HG03039 (cell line): ENCODE measurements around the gene CCDC83.
"Not testable (repeated sequence)": the region's sequence is repeated elsewhere in the genome, so short reads cannot be mapped to it uniquely, and the experiment has no call there.

Source experiments
- ATAC-seq: cut with Tn5 transposase; IDR thresholded peaks from one replicate; pipeline ENCODE4 v1.9.1; 2021; ENCODE audit warnings: mild to moderate bottlenecking, moderate library complexity; ENCODE audit not compliant: unreplicated experiment

Gene CCDC83

DNA sequence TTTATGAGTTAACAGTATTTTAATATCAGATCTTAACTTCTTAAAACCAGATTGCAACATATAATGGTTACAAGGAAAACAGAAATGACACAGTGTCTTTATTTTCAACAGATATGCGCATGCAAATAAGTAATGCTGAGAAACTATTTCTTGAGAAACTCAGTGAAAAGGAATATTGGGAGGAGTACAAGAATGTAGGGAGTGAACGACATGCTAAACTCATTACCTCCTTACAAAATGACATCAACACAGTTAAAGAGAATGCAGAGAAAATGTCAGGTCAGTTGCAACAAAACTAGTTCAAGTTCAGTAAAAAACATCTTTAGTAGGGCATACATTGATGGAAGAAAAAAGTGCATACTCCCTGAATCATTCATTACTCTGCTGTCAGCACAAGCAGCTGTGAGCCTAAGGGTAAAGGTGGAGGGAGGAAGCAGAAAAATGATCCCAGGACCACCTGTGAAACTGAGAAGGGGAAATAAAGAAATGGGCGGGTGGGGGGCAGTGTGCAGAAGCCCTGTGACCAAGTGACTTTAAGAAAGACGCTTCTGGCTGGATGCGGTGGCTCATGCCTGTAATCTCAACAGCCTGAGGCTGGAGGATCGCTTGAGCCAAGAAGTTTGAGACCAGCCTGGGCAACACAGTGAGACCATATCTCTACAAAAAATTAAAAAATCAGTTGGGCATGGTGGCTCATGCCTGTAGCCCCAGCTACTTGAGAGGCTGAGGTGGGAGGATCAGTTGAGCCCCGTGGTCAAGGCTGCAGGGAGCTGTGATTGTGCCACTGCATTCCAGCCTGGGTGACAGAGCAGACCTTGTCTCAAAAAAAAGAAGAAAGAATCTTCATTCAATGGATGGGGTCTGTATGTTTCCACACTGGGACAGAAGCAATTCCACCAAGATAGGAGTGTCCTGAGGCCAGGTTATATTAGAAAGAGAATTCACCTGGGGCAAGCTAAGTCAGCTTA, 31.2 kb downstream of the CCDC83 start:
- no peak for ATAC-seq

DNA sequence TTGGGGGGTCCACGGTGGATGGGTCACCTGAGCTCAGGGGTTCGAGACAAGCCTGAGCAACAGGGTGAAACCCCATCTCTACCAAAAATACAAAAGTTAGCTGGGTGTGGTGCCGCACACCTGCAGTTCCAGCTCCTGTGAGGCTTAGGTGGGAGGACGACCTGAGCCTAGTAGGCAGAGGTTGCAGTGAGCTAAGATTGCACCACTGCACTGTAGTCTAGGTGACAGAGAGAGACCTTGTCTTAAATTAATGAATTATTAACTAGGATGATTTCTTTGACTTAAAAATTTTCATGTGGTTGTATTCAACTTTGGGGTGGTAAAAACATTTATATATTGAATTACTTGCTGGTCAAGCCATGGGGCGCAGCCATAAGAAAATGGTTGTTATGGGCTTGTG, 33.9 kb downstream of the CCDC83 start:
- ATAC-seq: no peak

DNA sequence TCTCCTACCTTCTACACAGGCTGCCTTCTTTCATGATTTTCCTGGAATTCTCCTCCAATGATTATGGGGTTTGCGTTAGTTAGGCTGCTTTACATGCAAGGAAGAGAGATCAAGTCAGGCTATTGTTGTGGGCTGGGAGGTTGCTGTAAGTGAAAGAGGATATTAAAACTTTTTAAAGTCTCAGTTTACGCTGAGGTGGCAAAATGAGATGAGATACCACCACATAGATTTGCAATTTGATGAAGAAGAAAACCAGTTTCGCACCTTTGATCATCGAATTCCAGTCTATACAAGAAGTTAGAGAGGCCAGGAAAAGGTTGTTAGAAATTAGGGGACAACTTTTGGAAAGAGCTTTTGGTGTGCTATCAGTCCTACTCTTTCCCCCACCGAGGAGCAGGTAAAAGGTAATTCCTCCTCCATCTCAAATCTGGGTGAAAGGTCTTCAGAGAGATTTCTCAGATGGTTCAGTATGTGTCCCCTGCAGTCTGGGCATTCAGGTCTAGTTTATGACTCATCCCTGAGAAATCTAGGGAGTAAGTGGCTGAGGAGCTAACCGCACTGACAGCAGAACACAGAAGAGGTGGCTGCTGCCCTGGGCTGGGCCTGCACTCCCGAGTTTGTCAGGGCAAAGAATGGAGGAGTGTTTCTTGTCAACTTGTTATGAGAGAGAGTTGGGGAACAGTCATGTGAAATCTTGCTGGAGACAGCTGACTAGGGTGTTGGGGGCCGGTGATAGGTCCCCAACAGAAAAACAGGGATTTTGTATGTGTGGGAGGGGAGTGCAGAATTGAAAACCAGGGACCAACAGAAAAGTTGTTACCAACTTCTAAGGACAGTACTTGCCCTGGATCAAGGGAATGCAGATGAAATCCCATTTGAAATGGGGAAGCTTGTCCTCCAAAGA, 34.7 kb downstream of the CCDC83 start:
- ATAC-seq: no peak

DNA sequence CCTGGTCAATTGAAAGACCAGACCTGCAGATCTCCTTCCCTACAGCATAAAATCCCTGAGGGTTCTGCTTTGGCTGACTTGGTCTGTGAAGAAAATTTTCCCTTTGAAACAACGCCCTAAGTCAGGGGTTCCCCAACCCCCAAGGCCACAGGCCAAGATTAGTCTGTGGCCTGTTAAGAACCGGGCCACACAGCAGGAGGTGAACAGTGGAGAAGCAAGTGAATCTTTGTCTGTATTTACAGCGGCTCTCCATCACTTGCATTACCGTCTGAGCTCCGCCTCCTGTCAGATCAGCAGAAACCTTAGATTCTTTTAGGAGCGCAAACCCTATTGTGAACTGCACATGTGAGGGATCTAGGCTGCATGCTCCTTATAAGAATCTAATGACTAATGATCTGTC, 38.2 kb downstream of the CCDC83 start:
- ATAC-seq: no peak

DNA sequence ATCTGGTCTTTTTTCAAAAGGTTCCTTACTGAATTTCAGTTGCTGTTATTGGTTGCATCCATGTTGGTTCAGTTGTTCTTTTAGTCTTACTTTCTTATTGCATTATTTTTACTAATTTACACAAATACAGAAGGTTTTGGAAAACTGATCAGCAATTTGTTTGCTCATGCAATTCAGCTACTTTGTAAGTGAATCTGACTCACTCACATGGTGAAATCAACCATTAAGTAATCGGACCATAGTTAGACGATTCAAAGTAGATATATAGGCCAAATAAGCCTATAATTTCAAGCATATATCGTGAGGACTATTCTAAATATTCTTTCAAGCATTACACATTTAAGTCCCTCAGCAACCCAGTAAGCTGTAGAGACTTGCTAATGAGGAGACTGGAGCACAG, 41.7 kb downstream of the CCDC83 start:
- ATAC-seq: no peak

DNA sequence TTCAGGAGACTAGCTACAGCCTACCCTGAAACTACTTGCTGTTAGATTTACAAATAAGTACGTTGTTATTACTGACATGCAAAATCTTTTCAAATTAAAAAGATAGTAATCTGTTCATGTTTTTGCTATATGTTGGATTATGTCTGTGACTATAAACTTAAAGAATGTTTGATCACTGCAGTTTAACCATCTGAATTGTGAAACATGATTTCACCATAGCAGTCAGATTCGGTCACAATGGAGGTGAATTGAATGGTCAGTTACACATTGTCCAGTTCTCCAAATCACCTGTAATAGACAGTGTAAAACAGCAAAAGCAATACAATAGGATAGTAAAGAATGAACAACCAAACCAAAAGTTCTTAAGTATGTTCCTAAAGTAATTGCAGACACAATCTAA, 43.3 kb downstream of the CCDC83 start:
- no peak for ATAC-seq

DNA sequence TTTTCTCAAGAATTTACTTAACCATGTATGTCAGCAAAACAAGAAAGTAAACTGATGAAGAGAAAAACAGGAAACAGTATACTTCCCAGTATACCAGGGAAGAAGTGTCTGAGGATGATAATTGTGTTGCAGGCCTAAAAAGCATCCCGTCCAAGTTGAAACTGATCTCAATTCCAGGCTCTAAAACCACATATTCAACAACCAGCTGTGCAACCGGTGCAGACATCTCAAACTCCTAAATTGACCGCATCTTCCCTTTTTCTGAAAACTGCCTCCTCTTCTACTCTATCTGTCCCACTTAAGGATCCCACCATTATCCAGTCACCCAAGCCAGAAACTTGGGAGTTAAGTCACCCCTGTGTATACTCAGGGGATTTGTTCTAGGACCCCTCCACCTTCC, 47.2 kb downstream of the CCDC83 start:
- ATAC-seq: no peak

DNA sequence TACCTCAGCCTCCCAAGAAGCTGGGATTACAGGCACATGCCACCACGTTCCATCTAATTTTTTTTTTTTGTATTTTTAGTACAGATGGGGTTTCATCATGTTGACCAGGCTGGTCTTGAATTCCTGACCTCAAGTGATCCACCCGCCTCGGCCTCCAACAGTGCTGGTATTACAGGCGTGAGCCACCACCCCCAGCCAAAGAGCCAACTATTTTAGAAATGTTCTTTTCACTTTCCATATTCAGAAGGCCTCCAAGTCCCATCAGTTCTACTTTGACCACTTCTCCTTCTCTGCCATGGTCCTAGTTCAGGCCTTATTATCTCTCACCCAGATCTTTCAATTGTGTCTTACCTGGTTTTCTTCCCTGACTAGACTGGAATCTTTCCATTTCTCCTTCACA, 48.2 kb downstream of the CCDC83 start:
- no peak for ATAC-seq

DNA sequence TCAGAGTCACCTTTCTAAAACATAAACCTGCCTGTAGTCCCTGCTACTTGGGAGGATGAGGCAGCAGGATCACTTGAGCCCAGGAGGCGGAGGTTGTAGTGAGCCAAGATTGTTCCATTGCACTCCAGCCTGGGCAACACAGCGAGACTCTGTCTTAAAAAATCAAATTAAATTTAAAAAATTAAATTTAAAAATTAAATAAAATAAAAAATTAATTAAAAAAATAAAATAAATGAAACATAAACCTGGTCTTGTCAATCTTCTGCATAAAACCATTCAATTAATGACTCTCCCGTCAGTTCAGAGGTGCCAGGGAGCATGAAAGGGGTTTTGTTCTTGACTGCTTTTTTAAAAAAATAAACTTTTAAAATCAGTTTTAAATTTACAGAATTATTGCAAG, 48.6 kb downstream of the CCDC83 start:
- no peak for ATAC-seq

DNA sequence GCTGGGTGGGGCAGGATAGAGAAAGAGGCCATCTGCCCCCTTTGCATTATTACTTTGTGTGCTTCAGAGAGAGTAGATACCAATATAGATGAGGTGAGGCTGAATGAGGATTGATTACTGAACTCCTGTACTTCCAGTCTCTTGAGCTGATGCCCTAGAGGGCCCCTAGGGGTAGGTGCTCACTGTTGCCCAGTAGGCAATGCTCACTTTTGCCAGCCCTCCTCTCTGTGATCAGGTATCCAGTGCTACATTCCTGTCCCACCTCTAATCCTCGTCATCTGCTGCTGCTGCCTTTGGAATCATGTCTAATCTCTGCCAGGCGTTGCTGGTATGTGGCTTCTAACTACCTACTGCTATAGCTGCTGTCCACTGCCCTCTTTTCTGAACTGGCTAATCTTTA, 57.2 kb downstream of the CCDC83 start:
- no peak for ATAC-seq

DNA sequence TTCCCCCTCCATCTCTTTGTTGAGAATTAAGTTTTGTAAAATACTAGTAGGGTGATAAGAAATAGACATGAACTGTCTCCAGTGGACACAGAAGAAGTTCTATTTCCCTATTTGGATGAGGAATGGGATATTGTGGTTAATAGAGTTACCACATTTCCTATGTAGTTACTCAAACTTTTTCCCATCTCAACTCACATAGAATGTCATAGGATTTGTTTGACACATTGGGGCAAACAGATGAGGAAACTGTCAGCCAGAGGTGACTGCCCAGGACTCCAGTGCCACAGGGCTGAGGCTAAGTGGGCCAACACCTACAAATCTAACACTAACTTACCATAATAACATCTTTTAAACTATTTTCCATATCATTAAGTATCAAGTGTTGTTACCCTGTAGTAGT, 58.3 kb downstream of the CCDC83 start:
- ATAC-seq: no peak

DNA sequence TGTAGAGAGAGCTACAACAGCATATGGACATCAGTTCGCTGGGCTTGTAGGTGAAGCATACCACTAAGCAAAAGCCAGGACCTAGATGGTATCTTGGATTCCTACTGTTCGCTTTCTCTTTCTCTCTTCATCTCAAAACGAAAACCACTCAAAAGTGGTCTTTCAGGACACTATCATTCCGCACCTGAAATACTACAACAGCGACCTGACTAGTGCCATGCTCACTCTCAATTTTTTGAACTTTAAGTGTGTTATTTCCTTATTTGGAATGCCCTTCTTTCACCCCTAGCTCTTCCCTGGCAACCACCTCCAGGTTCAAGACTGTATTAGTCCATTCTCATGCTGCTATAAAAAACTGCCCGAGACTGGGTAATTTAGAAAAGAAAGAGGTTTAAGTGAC, 59.2 kb downstream of the CCDC83 start:
- ATAC-seq: no peak

DNA sequence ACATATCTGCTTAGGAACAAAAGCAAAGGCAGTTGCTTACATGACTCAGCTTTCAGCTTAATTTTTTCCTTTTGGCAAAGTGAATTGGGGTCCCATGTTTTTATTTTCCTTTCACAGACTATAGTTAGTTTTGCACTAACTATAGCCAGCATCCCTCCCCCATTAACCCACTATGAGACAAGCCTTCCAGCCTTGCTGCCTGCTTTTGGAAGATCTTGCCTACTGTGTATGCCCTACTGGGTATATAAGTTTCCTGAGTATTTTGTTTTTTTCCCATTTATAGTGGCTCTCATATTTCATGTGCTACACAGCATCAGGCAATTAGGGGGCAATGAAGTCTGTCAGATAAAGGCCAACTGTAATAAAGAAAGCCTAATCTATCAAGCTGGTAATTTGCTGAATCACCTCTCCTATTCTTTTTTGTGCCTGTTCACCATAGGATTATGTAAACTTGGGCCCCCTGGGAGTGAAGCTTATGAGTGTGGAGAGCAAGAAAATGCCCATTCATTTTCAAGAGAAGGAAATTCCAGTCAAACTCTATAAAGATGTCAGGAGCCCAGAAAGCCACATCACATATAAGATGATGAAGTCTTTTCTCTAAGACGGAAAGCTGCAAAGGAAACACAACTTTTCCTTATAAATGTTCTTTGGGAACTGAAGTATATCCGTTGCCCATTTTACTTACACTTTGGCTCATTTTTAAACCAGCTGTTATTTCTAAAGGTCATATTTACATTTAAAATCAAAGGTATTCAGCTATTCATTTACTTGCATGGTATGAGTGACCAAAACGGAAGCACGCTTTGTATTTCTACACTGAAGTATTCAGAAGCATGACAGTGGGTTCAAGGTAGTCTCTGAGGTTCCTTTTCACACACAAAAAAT, 64.0 kb downstream of the CCDC83 start:
- no peak for ATAC-seq

DNA sequence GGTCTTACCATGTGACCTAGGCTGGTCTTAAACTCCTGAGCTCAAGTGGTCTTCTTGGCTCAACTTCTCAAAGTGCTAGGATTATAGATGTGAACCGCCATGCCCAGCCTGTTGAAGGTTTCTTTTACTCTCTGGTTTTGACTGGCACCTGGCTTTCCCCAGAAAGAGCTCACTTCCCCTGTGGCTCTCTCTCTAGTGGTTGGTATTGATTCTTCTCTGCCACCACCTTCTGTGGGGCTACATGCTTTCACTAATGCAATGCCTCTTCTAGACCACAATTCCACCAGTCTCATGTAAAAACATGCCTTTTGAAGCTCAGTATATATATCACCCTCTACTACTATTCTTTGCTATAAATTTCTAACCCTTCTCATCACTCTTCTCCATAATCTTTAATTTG, 67.2 kb downstream of the CCDC83 start:
- ATAC-seq: no peak

DNA sequence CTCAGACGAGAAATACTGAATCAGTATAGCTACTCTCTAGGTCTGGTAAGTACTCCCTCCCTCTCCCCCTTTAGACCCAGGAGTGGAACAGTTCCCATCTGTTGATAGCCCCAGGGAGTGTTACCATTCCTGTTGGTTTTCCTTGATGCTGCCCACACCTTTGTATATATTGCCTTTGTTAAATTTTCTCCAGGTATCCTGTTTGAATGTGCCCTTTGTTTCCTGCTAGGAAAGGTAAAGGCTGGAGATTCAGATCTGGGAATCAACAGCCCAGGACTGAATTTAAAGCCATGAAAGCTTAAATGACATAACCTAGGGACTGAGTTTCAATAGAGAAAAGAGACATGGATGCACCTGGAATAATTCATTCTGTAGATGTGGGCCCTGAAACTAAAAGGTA, 68.3 kb downstream of the CCDC83 start:
- ATAC-seq: no peak

DNA sequence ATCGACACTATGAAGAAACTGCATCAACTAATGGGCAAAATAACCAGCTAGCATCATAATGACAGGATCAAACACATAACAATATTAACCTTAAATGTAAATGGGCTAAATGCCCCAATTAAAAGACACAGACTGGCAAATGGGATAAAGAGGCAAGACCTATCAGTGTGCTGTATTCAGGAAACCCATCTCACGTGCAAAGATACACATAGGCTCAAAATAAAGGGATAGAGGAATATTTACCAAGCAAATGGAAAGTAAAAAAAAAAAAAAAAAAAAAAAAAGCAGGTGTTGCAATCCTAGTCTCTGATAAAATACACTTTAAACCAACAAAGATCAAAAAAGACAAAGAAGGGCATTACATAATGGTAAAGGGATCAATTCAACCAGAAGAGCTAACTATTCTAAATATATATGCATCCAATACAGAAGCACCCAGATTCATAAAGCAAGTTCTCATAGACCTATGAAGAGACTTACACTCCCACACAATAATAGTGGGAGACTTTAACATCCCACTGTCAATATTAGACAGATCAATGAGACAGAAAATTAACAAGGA, 71.6 kb downstream of the CCDC83 start:
- ATAC-seq: not testable (repeated sequence)

DNA sequence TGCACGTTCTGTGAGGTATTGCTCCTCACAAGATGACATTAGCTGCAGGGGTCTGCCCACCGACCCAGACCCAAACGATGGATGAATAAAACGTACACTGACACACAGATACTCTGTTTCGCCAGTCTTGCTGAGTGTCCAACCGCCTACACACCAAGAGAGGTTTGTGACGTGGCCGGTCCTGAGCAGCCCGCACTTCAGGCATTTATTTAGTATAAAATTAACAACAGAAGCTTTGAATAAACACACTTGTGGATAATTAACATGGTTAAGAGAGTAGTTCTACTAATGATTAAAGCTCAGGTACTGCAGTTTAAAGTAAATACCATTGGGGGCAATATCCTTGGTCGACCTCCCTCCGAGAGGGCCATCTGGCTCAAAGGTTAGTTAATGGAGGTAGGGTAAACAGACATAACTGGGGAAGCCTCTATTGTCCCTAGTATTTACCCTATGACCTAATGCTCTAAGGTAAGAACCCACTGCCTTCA, 75.7 kb downstream of the CCDC83 start:
- ATAC-seq: no peak

DNA sequence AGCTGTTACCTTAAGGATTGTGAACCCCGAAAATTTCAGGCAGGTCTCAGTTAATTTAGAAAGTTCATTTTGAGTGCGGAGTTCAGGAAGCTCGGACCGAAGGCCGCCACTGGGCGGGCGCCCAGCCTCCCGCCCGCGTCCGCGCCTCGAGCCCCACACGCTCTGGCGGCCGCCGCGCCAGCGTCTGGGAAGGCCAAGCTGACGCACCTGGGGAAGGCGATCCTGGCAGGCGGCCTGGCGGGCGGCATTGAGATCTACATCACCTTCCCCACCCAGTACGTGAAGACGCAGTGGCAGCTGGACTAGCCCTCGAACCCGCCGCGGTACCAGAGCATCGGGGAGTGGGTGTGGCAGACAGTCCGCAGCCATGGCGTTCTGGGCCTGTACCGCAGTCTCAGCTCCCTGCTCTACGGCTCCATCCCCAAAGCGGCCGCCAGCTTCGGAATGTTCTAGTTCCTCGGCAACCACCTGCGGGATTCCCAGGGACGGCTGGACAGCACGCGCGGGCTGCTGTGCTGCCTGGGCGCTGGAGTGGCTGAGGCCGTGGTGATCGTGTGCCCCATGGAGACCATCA, 79.5 kb downstream of the CCDC83 start:
- ATAC-seq: no peak

DNA sequence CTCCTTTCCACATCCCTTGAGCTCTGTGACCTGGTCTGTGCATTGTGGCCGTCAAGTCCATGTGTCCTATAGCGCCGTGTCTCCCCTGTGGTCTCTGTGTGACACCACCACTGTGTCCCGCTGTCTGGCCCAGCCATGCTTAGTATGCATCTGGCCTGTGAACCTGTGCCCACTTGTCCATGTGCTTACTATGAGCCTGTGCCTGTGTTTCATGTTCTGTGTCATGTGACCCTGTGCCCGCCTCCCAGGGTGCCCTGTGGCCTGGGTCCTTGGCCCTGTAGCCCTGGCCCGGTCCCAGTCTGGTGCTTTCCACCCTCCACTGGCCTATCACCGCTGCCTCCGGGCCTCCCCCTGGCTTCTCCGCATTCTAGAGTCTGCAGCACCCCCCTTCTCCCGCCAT, 80.6 kb downstream of the CCDC83 start:
- ATAC-seq: no peak

DNA sequence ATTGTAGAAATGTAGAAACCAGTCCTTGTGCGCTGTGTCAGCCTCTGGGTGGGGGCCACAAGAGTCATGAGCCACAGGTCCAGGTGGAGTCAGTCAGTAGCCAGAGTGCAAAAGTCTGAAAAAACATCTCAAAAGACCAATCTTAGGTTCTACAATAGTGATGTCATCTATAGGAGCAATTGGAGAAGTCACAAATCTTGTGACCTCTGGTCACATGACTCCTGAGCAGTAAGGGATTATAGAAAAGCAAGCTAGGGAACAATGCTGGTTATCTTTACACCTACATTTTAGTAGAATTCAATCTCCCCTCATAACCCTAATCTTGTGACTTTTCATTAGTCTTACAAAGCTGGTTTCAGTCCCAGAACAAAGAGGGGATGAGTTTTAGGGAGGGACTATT, 82.7 kb downstream of the CCDC83 start:
- no peak for ATAC-seq
